Measurements from ENCODE around the gene BCL11A.
A peak's percentile ranks its signal among the peaks of the same experiment; 100 is the strongest.

Gene BCL11A

GRCh38 chr2:60525899-60526298 is 27.6 kb downstream of the BCL11A start:
- DNase-seq (ENCODE audit: low spot score) = no peak

DNA sequence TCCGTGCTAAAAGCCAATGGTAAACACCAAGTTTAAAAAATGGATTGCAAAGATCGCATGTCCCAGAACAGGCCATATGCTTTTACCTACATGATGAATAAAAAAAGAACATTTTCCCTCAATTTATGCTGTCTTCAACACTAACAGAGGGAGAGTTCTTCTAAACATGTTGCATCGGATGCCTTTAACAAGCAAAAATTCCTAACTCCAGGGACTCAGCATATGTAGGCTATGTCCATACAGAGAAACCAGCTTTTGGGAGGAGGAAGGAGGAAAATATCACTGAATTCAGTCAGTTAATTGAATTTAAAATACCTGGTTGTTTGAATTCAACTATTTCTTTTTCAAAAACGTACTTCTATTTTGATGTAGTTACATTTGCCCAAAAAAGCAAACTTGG is 28.6 kb downstream of the BCL11A start:
- no peak for DNase-seq (ENCODE audit: low spot score)

DNA sequence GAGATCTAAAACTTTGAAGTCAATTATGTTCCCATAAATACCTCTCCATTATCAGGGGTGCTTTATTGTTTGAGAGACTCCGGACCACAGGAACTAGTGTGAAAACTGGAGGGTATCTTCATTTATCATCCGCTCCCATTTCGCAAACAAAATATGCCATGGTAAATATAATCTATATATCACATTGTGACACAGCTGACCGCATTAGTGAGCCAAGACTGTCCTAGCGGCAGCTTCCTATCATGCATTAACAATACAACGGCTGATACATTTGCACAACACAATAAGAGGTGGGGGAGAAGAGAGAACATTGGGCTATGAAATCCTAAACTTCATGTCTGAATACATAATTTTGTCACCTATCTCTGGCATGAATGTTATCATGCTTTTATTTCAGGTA is 29.5 kb downstream of the BCL11A start:
- DNase-seq (ENCODE audit: low spot score) = no peak

DNA sequence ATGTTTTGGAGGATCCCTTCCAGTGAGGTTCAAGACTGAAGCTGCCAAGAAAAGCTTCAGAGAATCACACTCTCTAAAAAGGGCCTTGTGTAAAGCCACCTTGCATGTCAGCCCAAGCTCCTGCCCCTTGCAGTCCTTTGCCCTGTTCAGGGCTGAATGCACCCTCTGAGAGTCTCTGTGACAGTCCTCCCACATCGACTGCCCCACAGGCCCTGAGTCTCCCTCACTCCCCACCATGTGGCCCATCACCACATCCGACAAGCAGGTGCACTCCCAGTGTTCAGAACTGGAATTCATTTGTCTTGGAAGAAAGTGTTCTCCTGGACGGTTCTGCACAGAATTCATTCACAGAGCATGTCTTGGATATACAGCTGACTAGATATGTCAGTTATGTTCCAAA is 31.0 kb downstream of the BCL11A start:
- no peak for DNase-seq (ENCODE audit: low spot score)

DNA sequence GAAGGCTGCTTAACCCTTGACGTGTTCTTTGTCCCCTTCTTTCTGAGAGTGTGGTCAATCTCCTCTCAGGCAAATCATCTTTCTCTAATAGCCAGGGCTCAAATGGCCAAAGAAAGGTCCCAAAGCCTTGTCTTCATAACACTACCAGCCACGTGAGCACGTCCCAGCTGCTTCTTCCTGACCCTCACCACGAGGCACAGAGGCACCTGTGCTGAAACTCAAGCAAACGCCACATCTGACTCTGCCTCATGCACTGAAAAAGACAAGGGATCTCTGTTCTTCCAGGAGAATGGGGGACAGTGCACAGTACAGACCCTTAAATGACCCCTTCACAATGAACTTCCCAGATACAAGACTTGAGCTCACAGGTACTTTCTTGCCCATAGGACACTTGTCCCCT is 31.8 kb downstream of the BCL11A start:
- DNase-seq (ENCODE audit: low spot score) = no peak

GRCh38 chr2:60520917-60521539 is 32.4 kb downstream of the BCL11A start:
- DNase-seq (ENCODE audit: low spot score) = no peak

DNA sequence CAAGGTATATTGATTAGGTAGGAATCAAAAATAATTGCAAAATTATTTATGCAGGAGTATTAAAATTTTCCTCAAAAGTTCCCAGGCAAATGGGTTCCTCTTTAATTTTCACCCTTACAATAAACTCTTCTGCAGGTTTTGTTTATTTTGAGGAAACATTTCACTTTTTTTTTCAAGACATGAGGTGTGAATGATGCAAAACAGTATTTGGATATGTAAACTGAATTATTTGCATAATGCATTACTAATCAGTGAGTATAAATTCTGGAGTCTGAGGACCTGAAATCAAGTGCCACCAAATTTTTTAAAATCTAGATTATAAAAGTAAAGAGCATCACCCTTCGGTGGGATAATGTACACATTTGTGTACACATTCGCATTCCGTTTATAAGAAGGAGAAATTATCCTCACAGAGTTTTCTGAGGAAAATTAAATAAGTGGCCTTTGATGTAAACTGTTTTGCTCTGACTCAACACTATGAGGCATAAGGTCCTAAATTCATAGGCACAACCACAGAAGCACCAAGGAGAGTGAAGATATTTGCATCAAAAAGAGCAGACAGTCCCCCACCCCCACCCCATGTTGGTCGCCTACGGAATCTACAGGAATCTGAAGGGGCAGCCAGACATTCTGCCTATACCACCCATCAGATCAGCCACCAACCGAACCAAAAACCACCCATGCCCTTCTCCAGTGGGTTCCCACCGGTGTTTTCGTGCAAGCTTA is 33.1 kb downstream of the BCL11A start:
- no peak for DNase-seq (ENCODE audit: low spot score)

DNA sequence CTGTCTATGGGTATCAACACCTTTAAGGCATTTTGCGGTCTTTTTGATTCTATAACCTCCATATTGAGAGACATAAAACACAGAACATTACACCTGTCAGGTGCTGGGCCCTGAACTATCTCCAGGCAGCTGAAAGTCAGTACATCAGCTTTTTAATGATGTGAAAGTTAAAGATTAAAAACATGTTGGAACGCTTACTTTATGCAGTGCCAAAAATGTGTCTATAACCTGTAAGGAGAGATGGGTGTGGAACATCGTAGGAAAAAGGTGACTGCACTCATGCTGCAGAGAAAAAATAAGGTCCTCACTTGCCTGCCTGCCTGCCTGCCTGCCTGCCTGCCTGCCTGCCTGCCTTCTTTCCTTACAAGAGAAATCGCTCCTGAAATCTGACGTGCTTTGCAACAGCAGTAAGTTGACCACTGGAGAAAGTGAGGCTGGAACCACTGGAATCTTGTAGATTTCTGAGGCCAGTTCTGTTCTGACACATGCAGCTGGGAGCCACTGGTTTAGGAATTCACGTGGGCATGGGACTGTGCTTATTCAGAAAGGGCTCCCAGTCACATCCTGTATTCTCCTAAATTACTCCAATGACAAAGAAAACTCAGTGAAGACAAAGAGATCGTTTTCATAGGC is 34.1 kb downstream of the BCL11A start:
- DNase-seq (ENCODE audit: low spot score) = no peak

GRCh38 chr2:60518567-60518966 is 34.9 kb downstream of the BCL11A start:
- DNase-seq (ENCODE audit: low spot score) = no peak

- no peak for DNase-seq (ENCODE audit: low spot score)
Measured at GRCh38 chr2:60517446-60517845, 36.0 kb downstream of the BCL11A start.

DNA sequence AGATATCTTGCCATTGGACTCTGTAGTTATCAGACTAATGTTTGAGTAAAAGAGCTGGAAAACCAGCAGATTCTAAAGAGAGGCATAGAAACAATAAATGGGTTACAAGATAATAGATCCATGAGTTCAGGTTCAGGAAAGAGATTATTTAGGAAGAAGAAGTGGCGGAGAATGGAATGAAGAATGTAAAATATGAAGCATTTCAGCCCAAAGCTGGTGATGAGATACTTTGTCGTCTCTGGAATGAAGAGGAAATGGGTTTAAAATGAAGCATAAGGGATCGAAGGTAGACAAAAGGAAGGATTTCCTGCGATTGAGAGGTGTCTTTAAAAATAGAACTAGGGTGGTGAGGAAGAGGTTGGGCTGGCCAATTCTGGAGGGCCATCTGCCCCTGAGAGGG is 36.6 kb downstream of the BCL11A start:
- DNase-seq (ENCODE audit: low spot score) = no peak

DNA sequence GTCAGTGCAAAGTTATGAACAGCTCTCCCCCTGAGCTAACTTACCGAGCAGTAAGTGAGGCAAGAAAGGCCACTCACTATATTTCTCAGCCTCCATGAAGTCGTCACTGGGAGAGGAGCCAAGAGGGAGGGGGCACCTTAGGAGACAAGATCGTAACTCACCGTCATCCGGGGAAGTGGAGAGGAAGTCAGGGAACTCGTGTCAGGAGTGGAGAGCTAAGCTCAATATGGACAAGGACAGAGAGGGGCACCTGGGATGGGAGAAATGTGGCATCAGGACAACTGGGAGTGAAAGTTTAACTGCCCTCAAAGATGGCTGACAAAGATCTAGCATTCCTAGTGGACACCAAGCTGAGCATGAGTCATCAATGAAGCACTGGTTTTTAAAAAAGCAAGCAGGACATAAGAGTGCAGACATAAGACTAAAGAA is 37.1 kb downstream of the BCL11A start:
- peak; percentile 5 for DNase-seq (ENCODE audit: low spot score)

DNA sequence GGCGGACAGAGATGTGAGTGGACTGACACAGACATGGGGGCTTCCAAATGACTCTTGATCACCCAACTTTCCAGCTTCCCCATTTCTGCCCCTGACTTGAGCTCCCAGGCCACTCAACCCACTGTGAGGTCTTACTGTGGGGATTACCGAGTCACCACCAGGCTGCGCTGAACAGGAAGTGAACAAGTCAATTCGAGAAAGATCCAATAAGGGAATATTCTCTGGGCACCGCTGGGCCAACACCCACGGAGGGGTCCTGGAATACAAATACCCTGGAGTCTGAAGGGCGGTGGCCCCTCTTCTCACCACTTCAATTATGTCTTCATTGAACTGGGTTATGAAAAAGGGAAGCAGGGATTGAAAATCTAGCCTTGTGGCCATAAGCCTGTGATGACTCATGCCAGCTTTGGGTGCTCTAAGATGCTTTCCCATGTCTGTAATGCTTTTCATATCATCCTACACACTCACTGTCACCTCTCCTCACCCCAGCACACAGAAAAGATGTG is 37.7 kb downstream of the BCL11A start:
- peak; percentile 13 for DNase-seq (ENCODE audit: low spot score)

DNA sequence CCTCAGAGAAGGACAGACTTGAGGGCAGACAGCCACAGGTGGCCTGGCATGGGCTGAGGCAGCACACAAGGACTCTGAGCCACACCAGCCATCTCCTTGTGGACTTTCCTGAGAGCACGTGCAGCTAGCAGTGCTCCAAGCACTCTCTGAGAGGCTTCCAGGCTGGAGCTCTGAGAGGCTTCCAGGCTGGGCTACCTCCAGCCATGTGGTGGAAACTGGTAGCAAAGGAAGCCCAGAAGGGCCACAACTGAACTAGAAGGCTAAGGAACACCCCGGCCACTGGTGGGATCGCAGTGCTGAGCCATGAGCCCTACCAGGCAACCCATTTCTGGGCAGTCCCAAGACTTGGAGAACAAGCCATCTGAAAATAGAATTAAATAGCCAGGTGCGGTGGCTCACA is 39.5 kb downstream of the BCL11A start:
- DNase-seq (ENCODE audit: low spot score) = no peak

DNA sequence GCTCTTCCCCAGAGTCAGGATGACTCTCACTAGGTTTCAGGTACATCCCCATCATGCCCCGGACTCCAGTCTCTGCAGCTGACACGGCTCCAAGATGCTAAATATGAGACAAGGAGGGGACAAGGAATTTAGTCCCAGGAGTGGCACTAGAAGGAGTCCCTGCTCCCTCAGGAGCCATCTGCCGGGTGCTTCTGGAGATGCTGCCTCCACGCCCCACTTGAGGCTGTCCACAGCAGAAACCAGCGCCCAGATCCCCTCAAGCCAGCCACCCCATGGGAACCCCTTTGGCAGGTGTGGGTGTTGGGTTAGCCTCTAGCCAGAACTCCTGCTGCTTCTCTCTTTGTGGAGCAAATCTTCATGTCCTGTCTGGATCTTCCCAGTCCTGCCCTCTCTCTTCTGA is 40.3 kb downstream of the BCL11A start:
- no peak for DNase-seq (ENCODE audit: low spot score)

- no peak for DNase-seq (ENCODE audit: low spot score)
Measured at GRCh38 chr2:60512641-60513040, 40.8 kb downstream of the BCL11A start.

DNA sequence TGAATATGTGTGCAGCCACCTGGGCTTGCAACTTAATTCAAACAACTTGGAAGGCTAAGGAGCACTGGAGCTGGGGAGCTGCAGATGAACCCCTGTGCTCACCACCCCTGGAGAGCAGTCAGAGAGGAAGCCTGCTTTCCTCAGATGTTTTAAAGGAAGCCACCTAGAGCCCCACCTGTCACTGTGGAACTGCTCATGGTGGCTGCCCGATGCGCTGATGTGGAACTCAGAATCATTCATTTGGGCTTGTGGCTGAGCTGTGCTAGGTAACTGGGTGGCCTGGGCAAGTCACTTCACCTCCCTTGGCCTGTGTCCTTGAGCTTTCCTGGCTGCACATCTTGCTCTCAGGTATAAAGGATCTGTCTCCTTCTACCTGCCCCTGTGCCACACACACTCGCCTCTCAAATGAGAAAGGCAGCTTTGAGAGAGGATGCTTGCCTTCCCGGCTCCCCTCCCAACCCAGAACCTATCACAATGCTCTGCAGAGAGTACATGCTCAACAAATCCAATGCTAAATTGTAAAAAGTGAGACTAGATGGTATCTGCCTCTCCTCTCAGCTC is 41.3 kb downstream of the BCL11A start:
- DNase-seq (ENCODE audit: low spot score) = no peak

GRCh38 chr2:60510713-60511112 is 42.7 kb downstream of the BCL11A start:
- no peak for DNase-seq (ENCODE audit: low spot score)

- DNase-seq (ENCODE audit: low spot score) = no peak
Measured at GRCh38 chr2:60509066-60509465, 44.4 kb downstream of the BCL11A start.

DNA sequence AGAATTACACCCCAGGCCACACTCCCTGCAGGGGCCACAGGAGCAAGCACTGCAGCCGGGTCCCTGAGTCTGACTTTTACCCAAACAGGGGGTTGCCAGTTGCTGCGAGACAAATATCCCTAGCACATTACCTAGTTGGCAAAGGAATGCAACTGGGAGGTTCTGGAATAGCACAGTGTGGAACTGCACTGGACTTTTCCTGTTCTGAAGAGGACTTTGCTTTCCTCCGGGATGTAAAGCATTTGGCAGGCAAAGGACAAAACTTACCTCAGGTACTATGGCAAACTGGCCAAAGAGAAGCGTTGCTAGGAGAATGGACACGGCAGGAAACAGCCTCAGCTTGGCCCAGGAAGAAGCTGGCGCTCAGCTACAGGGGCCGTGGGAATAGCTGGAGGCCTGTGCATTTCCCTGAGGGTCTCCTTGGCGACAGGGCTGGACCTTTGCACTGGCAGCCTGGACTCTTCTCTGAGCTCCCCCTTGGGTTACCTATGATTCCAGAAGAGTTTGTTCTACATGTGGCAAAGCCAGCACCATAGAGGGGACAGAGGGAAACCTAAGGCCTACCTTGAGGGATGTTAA is 45.0 kb downstream of the BCL11A start:
- DNase-seq (ENCODE audit: low spot score) = no peak

DNA sequence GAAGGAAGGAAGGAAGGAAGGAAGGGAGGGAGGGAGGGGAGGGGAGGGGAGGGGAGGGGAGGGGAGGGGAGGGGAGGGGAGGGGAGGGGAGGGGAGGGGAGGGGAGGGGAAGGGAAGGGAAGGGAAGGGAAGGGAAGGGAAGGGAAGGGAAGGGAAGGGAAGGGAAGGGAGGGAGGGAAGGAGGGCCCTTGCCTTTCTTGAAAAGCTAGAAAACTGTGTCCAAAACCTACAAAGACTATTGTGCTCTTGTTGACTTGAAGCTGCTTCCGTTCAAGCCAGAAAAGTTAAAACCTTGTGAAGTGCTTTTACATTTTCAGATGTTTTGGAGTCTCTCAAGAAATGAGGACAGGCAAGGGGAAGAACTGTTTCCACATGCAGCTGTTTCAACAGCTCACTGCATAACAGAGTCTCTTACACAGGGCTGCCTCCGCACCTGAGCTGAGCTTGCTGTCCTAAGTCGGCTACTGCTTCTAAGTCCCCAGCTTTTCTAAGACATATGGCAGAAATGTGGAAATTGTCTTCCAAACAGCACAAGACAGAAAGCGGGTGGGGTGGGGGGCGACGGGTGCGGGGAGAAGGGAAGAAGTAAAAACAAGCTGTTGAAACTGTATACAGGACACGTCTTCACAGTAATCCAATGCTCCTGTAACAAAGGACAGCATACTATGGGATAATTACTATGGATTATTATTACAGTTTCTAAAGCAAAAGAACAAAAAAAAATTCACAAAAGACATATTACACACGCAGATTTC is 46.1 kb downstream of the BCL11A start:
- no peak for DNase-seq (ENCODE audit: low spot score)

GRCh38 chr2:60505880-60506260 is 47.6 kb downstream of the BCL11A start:
- no peak for DNase-seq (ENCODE audit: low spot score)

All from SW480 (cell line).